Mucosa of descending colon (tissue), 3 donors: Measurements from ENCODE around the gene FCN2. TPM values are rescaled to one million over a fixed set of nuclear protein-coding genes. Genes with fewer than 3 reads are reported as not detected.
"Not testable (repeated sequence)": the region's sequence is repeated elsewhere in the genome, so short reads cannot be mapped to it uniquely, and the experiment has no call there.

Experiments
- ATAC-seq: fragments of 200-7000 bp; cut with Tn5 transposase; one replicate; pipeline ENCODE4 v1.9.1; 2020; ENCODE audit warnings: mild to moderate bottlenecking, moderate library complexity
- DNase-seq, 3 donors: peaks; one replicate each; pipeline ENCODE4 v3.0.0-alpha.2; 2020
- H3K36me3 ChIP-seq: fragments of 200-600 bp; one replicate; pipeline ENCODE4 v1.8.0; 2021; ENCODE audit warnings: low read depth, mild to moderate bottlenecking
- H3K4me1 ChIP-seq: fragments of 200-600 bp; one replicate; pipeline ENCODE4 v1.8.0; 2021; ENCODE audit warnings: low read depth, mild to moderate bottlenecking
- H3K4me3 ChIP-seq: fragments of 200-600 bp; one replicate; pipeline ENCODE4 v1.8.0; 2021; ENCODE audit warnings: mild to moderate bottlenecking
- H3K9me3 ChIP-seq: fragments of 200-600 bp; one replicate; pipeline ENCODE4 v1.8.0; 2021; ENCODE audit warnings: mild to moderate bottlenecking
- CTCF ChIP-seq: fragments of 200-600 bp; IDR thresholded peaks from one replicate; pipeline ENCODE4 v1.8.0; 2022; ENCODE audit warnings: antibody characterized with exemption, mild to moderate bottlenecking
- intact Hi-C, 2 donors: fragments of 100-400 bp; cut with DNase I in 1 of 2; cut with micrococcal nuclease in 1 of 2; formaldehyde crosslinking; loops; one replicate each; pipeline versions ENCODE4 v1.11.0 to v1.11.1; 2022; cut with DNase I, micrococcal nuclease
- total RNA-seq, 3 donors: library from RNA; stranded (reverse); fragmentation: NEBNext Ultra II Directional in 2 of 3; extraction: Animal tissue kit (Norgen Biotek cat#: 25700) in 2 of 3; gene quantifications; one replicate each; pipeline versions ENCODE4 v1.2.1 to v1.2.4, GENCODE V29; 2021 to 2023
- donor health status: DM: no; HTN: no; CAD: no; lungs with moderate emphysema.
- donor health status: DM: no; HTN: no; CAD: no.
- donor health status: DM: no; HTN: yes; CAD: no.

FCN2 gene
- total RNA-seq, 3 donors from 2014 or later: not detected

- DNase-seq (no peak), ATAC-seq (no peak)
Measured at GRCh38 chr9:134853893-134854292, 26.7 kb upstream of the FCN2 start.

GRCh38 chr9:134854541-134854981 is 26.0 kb upstream of the FCN2 start:
- no peak for DNase-seq
- Histone ChIP-seq H3K4me1 (no peaks in the 10 kb centered on the region), H3K4me3 (no peak overlapping the region), H3K36me3 (no peaks in the 10 kb centered on the region), H3K9me3 (peaks cover 3% of the 10 kb centered on the region)
- intact Hi-C loops: no loop called here
- no peak for ATAC-seq
- TF ChIP-seq CTCF: no peak

More at GRCh38 chr9:134853893-134854292, 26.7 kb upstream of the FCN2 start:
- Histone ChIP-seq H3K36me3 (no peaks in the 10 kb centered on the region), H3K9me3 (peaks cover 3% of the 10 kb centered on the region), H3K4me3 (no peak overlapping the region), H3K4me1 (no peaks in the 10 kb centered on the region)
- no peak for TF ChIP-seq CTCF
- intact Hi-C loops: no loop called here

- Histone ChIP-seq H3K4me1 (no peaks in the 10 kb centered on the region), H3K36me3 (no peaks in the 10 kb centered on the region), H3K4me3 (no peak overlapping the region), H3K9me3 (peaks cover 3% of the 10 kb centered on the region)
- no peak for TF ChIP-seq CTCF
- ATAC-seq: no peak
- DNase-seq: no peak
- intact Hi-C loops: no loop called here
Measured at GRCh38 chr9:134855231-134855899, 25.2 kb upstream of the FCN2 start.

GRCh38 chr9:134855900-134856377 is 24.7 kb upstream of the FCN2 start:
- Histone ChIP-seq H3K4me3 (no peak overlapping the region), H3K4me1 (no peaks in the 10 kb centered on the region), H3K9me3 (peaks cover 3% of the 10 kb centered on the region), H3K36me3 (no peaks in the 10 kb centered on the region)
- DNase-seq (no peak), ATAC-seq (no peak)
- TF ChIP-seq CTCF: no peak
- intact Hi-C loops: no loop called here

GRCh38 chr9:134857451-134857850 is 23.2 kb upstream of the FCN2 start:
- DNase-seq: not testable (repeated sequence)

GRCh38 chr9:134858051-134858841 is 22.4 kb upstream of the FCN2 start:
- TF ChIP-seq CTCF: no peak
- DNase-seq: no peak
- no peak overlapping the region for H3K4me3 ChIP-seq
- no peak for ATAC-seq
- H3K36me3 ChIP-seq: no peaks in the 10 kb centered on the region
- intact Hi-C loops: no loop called here
- no peaks in the 10 kb centered on the region for H3K9me3 ChIP-seq
- H3K4me1 ChIP-seq: no peaks in the 10 kb centered on the region

More at GRCh38 chr9:134857451-134857850, 23.2 kb upstream of the FCN2 start:
- ATAC-seq, H3K4me3 ChIP-seq, H3K9me3 ChIP-seq, intact Hi-C loops, H3K4me1 ChIP-seq, H3K36me3 ChIP-seq: not testable (repeated sequence)
